Adrenal gland (tissue), 5 donors: ENCODE data around the gene SMC5.

Source experiments
- POLR2A ChIP-seq, 2 donors: fragments of 450-650 bp; IDR thresholded peaks; one replicate each; pipeline ENCODE4 v1.6.1; 2017; ENCODE audit warnings: antibody characterized with exemption in 2 of 2, mild to moderate bottlenecking in 2 of 2, moderate library complexity in 1 of 2
- TF ChIP-seq, protein P1 (sequence below), 6 experiments: fragments of 450-650 bp in 4 of 6; fragments of 200-600 bp in 2 of 6; sonication (generic) in 1 of 6; IDR thresholded peaks; 1 replicate in 5 of 6; 2 replicates in 1 of 6; pipeline versions ENCODE4 v1.5.1 to v1.8.0; 2016 to 2021; ENCODE audit warnings: antibody characterized with exemption in 6 of 6, mild to moderate bottlenecking in 2 of 6, moderate library complexity in 1 of 6
- donor health status: DM: no; HTN: no; CAD: no.

DNA sequence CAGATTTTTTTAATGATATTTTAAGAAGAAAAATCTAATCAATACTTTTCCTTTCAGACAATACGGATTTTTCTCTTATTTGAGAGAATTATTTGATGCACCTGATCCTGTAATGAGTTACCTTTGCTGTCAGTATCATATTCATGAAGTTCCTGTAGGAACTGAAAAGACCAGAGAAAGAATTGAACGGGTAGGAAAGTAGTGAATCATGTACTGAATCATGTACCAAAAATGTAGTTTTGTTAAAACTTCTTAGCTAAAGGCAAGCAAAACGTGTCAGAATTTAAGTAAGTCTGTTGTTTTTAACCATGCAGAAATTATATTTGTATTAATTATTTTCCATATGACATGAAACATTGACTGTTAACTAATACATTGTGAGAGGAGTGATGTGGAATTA lies 56.6 kb downstream of the SMC5 start:
- TF ChIP-seq POLR2A (IDR thresholded peaks at IDR 0.05), result no peak
- TF ChIP-seq, protein P1, sequence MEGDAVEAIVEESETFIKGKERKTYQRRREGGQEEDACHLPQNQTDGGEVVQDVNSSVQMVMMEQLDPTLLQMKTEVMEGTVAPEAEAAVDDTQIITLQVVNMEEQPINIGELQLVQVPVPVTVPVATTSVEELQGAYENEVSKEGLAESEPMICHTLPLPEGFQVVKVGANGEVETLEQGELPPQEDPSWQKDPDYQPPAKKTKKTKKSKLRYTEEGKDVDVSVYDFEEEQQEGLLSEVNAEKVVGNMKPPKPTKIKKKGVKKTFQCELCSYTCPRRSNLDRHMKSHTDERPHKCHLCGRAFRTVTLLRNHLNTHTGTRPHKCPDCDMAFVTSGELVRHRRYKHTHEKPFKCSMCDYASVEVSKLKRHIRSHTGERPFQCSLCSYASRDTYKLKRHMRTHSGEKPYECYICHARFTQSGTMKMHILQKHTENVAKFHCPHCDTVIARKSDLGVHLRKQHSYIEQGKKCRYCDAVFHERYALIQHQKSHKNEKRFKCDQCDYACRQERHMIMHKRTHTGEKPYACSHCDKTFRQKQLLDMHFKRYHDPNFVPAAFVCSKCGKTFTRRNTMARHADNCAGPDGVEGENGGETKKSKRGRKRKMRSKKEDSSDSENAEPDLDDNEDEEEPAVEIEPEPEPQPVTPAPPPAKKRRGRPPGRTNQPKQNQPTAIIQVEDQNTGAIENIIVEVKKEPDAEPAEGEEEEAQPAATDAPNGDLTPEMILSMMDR (IDR thresholded peaks at IDR 0.05), result no peak
